ENCODE results near the gene OTOS. TPM values are rescaled to one million over a fixed set of nuclear protein-coding genes. Genes with fewer than 3 reads are reported as not detected.

The OTOS gene
- total RNA-seq, 1 donor from 2014 or later, result not detected

DNA sequence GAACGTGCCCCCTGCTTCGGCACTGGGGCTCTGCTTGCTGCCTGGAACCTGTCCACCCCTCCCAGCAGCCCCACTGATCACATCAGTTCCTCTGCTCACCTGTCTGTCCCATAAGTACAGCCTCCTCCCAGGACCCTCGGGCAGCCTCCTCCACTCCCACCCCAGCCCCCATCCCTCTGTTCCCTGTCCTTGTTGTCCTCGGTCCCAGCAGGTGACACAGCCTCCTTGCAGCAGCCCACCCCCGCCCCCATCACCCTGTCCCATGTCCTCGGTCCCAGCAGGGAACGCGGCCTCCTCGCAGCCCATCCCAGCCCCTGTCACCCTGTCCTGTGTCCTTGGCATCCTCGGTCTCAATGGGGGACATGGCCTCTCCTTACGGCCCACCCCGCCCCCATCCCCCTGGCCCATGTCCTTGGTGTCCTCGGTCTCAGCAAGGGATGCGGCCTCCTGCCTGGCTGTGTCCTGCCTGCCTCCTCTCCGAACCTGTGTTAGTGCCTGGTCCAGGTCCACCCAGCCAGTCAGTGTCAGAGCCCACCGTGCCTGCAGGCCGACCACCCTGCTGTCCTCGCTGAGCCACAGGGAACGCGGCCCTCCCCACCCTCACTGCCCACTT lies 4.3 kb upstream of the OTOS start:
- H3K4me3 ChIP-seq (ENCODE audit: low read depth, low read length), result no peak overlapping the region
- peaks cover 23% of the 10 kb centered on the region for H3K27me3 ChIP-seq (ENCODE audit: control insufficient read depth, insufficient read depth, low read length)
- DNase-seq (ENCODE audit: low read depth), result no peak
- TF ChIP-seq, protein P1, sequence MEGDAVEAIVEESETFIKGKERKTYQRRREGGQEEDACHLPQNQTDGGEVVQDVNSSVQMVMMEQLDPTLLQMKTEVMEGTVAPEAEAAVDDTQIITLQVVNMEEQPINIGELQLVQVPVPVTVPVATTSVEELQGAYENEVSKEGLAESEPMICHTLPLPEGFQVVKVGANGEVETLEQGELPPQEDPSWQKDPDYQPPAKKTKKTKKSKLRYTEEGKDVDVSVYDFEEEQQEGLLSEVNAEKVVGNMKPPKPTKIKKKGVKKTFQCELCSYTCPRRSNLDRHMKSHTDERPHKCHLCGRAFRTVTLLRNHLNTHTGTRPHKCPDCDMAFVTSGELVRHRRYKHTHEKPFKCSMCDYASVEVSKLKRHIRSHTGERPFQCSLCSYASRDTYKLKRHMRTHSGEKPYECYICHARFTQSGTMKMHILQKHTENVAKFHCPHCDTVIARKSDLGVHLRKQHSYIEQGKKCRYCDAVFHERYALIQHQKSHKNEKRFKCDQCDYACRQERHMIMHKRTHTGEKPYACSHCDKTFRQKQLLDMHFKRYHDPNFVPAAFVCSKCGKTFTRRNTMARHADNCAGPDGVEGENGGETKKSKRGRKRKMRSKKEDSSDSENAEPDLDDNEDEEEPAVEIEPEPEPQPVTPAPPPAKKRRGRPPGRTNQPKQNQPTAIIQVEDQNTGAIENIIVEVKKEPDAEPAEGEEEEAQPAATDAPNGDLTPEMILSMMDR (IDR thresholded peaks at IDR 0.05; ENCODE audit: insufficient read depth, low read length, poor library complexity, severe bottlenecking), result no peak
- H3K36me3 ChIP-seq (ENCODE audit: control insufficient read depth, insufficient read depth, low read length), result no peaks in the 10 kb centered on the region

DNA sequence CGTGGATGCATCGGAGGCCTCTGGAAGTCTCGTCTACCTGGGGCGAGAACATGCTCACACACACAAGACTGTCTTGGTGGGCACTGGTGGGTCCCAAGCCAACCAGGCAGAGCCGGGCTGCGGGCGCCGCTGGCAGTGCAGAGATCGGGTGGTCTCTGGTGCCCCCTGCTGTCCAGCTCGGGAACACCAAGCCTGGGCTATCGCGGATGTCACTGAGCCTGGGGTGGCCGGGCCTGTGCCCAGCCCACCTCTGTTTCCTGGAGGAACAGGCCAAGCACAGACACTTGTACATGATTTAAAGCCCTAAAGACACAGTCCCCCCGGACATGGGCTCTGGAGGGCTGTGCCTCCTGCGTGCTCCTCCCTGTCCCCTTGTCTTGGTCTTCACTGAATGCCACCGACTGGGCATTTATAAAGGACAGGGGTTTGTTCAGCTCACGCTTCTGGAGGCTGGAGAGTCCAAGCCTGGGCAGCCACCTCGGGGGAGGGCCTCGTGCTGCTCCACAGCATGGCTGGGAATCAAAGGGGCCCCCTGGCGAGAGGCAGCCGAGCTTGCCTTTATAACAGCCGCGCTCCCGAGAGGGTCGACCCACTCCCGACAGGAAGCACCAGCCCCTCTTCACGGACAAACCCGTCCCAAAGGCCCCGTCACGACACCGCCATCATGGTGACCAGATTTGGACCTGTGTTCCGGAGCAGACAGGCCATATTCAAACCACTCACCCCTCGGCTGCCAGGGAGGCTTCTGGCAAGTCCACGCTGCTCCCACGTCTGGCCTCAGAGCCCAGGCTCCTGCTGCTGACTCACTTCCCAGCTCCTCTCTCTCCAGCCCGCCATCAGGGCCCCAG lies 3.6 kb upstream of the OTOS start:
- TF ChIP-seq, protein P1 (IDR thresholded peaks at IDR 0.05; ENCODE audit: insufficient read depth, low read length, poor library complexity, severe bottlenecking), result peak; percentile 90
- Histone ChIP-seq H3K4me3 (ENCODE audit: low read depth, low read length) (no peak overlapping the region), H3K36me3 (ENCODE audit: control insufficient read depth, insufficient read depth, low read length) (no peaks in the 10 kb centered on the region), H3K27me3 (ENCODE audit: control insufficient read depth, insufficient read depth, low read length) (peaks cover 30% of the 10 kb centered on the region)
- no peak for DNase-seq (ENCODE audit: low read depth)

DNA sequence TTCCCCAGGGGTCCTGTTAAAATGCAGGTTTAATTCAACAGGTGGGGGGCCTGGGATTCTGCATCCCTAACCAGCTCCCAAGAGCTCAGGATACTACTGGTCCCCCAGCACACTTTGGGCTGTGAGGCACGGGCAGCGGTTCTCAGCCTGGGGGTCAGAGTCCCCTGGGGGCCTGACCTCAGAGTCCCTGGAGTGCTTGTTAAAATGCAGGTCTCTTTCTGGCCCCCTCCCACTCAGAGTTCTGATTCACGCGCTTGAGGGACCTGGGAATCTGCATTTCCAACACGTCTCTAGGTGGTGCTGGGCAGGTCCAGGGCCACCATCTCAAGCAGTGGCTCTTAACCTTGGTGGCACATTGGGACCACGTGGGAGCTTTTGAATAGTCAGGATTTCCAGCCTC lies 2.8 kb upstream of the OTOS start:
- peaks cover 30% of the 10 kb centered on the region for H3K27me3 ChIP-seq (ENCODE audit: control insufficient read depth, insufficient read depth, low read length)
- no peaks in the 10 kb centered on the region for H3K36me3 ChIP-seq (ENCODE audit: control insufficient read depth, insufficient read depth, low read length)
- TF ChIP-seq, protein P1 (IDR thresholded peaks at IDR 0.05; ENCODE audit: insufficient read depth, low read length, poor library complexity, severe bottlenecking), result no peak
- H3K4me3 ChIP-seq (ENCODE audit: low read depth, low read length), result no peak overlapping the region
- DNase-seq (ENCODE audit: low read depth), result no peak

- Histone ChIP-seq H3K4me3 (ENCODE audit: low read depth, low read length) (no peak overlapping the region), H3K36me3 (ENCODE audit: control insufficient read depth, insufficient read depth, low read length) (no peaks in the 10 kb centered on the region), H3K27me3 (ENCODE audit: control insufficient read depth, insufficient read depth, low read length) (peaks cover 30% of the 10 kb centered on the region)
- DNase-seq (ENCODE audit: low read depth), result no peak
- TF ChIP-seq, protein P1 (IDR thresholded peaks at IDR 0.05; ENCODE audit: insufficient read depth, low read length, poor library complexity, severe bottlenecking), result no peak
These were observed 2.4 kb upstream of the OTOS start for GRCh38 chr2:240142859-240143258.

GRCh38 chr2:240142256-240142775 lies 1.9 kb upstream of the OTOS start:
- TF ChIP-seq, protein P1 (IDR thresholded peaks at IDR 0.05; ENCODE audit: insufficient read depth, low read length, poor library complexity, severe bottlenecking), result no peak
- H3K36me3 ChIP-seq (ENCODE audit: control insufficient read depth, insufficient read depth, low read length), result no peaks in the 10 kb centered on the region
- no peak overlapping the region for H3K4me3 ChIP-seq (ENCODE audit: low read depth, low read length)
- H3K27me3 ChIP-seq (ENCODE audit: control insufficient read depth, insufficient read depth, low read length), result peaks cover 30% of the 10 kb centered on the region
- no peak for DNase-seq (ENCODE audit: low read depth)
